ENCODE measurements around the gene TRPM7. TPM values are rescaled to one million over a fixed set of nuclear protein-coding genes. Genes with fewer than 3 reads are reported as not detected.

TRPM7 gene
- total and polyA plus RNA-seq, 2 of the 13 experiments (the other 11 are each of a cell fraction or from before 2014, with no cell fraction given), result 11.0 to 36.0 TPM

GRCh38 chr15:50685976-50686468, 575 bp downstream of the TRPM7 start:
- intact Hi-C loops (cut with micrococcal nuclease; ENCODE audit: unreplicated experiment), result loop anchor here (5.0 kb wide), 1 partner anchor 81 kb away; the partner anchor contains the start of gene SPPL2A
- Histone ChIP-seq H3K9ac (ENCODE audit: insufficient read depth, low read depth, low read length) (peak overlapping the region; percentile 94), H2AFZ (ENCODE audit: low read length) (no peak overlapping the region), H3K4me2 (ENCODE audit: low read depth, low read length) (peak overlapping the region; percentile 88), H3K36me3 (replicated peaks in 1 of 2; ENCODE audit: control insufficient read depth in 1 of 2, insufficient read depth in 2 of 2, low read length in 2 of 2) (no peaks in the 10 kb centered on the region; a peak in 1 of 5 replicates), H3K79me2 (ENCODE audit: insufficient read depth, low read length) (peaks cover 51% of the 10 kb centered on the region), H4K20me1 (ENCODE audit: insufficient read depth, low read length) (peaks cover 6% of the 10 kb centered on the region; the same call in 1 of the 2 replicates), H3K27me3 (ENCODE audit: control insufficient read depth in 1 of 2, insufficient read depth in 2 of 2, low read length in 2 of 2) (no peaks in the 10 kb centered on the region; a peak in 1 of 5 replicates), H3K4me1 (ENCODE audit: insufficient read depth, low read length) (peaks cover 52% of the 10 kb centered on the region), H3K9me3 (ENCODE audit: low read length) (no peaks in the 10 kb centered on the region), H3K4me3 (replicated peaks in 1 of 3; ENCODE audit: insufficient read depth in 1 of 3, low read depth in 2 of 3, low read length in 3 of 3) (peak overlapping the region; percentile 65 to 90 (median 86)), H3K27ac (ENCODE audit: extremely low read length, insufficient read depth, low read length) (peak overlapping the region; percentile 94)
- POLR2A ChIA-PET, result interaction anchor here (0.6 to 1.3 kb wide), 3 partner anchors 21 to 78 kb away, joined by 3 to 4 read pairs (median 4); no protein-coding TSS in a partner anchor
- in situ Hi-C loops (cut with HindIII; ENCODE audit: extremely low pct_ligation_motif_present, low pct_unique_long_range_greater_than_20kb), result no loop called here
- CTCF ChIA-PET (ENCODE audit: low intra/inter-chr PET ratio, low total read pairs), result no interaction called here
- ATAC-seq (peak; percentile 90), DNase-seq (ENCODE audit: low spot score) (peak; percentile 38), FAIRE-seq (no peak)
- WGBS (ENCODE audit: low lambda C conversion rate), result 0% methylated on average over 14 of the region's 30 CpGs
- BruUV-seq (replicated peaks), result no TSS peak
- peak; percentile 48; the same call in 1 of the 2 replicates for TF ChIP-seq DZIP1 (CRISPR knock-in tag; IDR thresholded peaks at IDR 0.05)
- peak; percentile 53; the same call in 1 of the 2 replicates for TF ChIP-seq NFE2L1 (CRISPR knock-in tag; IDR thresholded peaks at IDR 0.05; ENCODE audit: borderline replicate concordance)
- TF ChIP-seq PITX1 (CRISPR knock-in tag; IDR thresholded peaks at IDR 0.05), result 0 out of 2 replicates have a peak, but pooled peaks have one; percentile 46
- TF ChIP-seq FOSL2 (CRISPR knock-in tag; IDR thresholded peaks at IDR 0.05), result peak; percentile 5; the same call in 1 of the 2 replicates
- TF ChIP-seq CBFB (CRISPR knock-in tag; IDR thresholded peaks at IDR 0.05), result 0 out of 2 replicates have a peak, but pooled peaks have one; percentile 37
- no peak for TF ChIP-seq ZNF451 (CRISPR knock-in tag; IDR thresholded peaks at IDR 0.05)
- 0 out of 2 replicates have a peak, but pooled peaks have one; percentile 4 for TF ChIP-seq CTCF (CRISPR knock-in tag; IDR thresholded peaks at IDR 0.05)
- peak; percentile 27; the same call in 1 of the 2 replicates for TF ChIP-seq NKX3-1 (CRISPR knock-in tag; IDR thresholded peaks at IDR 0.05)
- no peak for TF ChIP-seq ZBTB37 (CRISPR knock-in tag; IDR thresholded peaks at IDR 0.05)
- 0 out of 2 replicates have a peak, but pooled peaks have one; percentile 22 for TF ChIP-seq ZBTB34 (CRISPR knock-in tag; IDR thresholded peaks at IDR 0.05)
